ENCODE data around the gene ZSWIM9. TPM values are rescaled to one million over a fixed set of nuclear protein-coding genes. Genes with fewer than 3 reads are reported as not detected.

ZSWIM9 gene
- total RNA-seq, 1 donor from 2014 or later = 0.36 TPM

- Histone ChIP-seq H3K27ac (no peak overlapping the region), H3K4me3 (no peak overlapping the region), H3K4me1 (peaks cover 13% of the 10 kb centered on the region), H3K9me3 (ENCODE audit: low read depth) (no peaks in the 10 kb centered on the region), H3K36me3 (no peaks in the 10 kb centered on the region), H4K20me1 (ENCODE audit: low read depth) (peaks cover 7% of the 10 kb centered on the region), H3K27me3 (no peaks in the 10 kb centered on the region), H3K9ac (no peak overlapping the region), H2AFZ (replicated peaks) (no peak overlapping the region), H3K4me2 (no peak overlapping the region), H3K79me2 (ENCODE audit: low read depth) (no peaks in the 10 kb centered on the region), H3F3A (ENCODE audit: low read depth) (peaks cover 16% of the 10 kb centered on the region)
- Mint-ChIP-seq H3K36me3 (peaks cover 48% of the 10 kb centered on the region), H3K27ac (no peak overlapping the region), H3K4me3 (peak overlapping the region; percentile 4), H3K4me1 (peaks cover 13% of the 10 kb centered on the region), H3K9me3 (no peaks in the 10 kb centered on the region), H3K27me3 (ENCODE audit: insufficient read depth, low read depth) (peaks cover 2% of the 10 kb centered on the region)
- no peak for DNase-seq (ENCODE audit: low spot score)
- TF ChIP-seq EZH2phosphoT487 (IDR thresholded peaks at IDR 0.05) (no peak), EZH2 (IDR thresholded peaks at IDR 0.05) (no peak), CTCF (IDR thresholded peaks at IDR 0.05) (no peak)
Measured at GRCh38 chr19:48122421-48122820, 48.1 kb upstream of the ZSWIM9 start.

GRCh38 chr19:48123907-48124651, 46.4 kb upstream of the ZSWIM9 start:
- peak overlapping the region; percentile 63 for H3K4me2 ChIP-seq
- H3K4me1 Mint-ChIP-seq = peaks cover 13% of the 10 kb centered on the region
- no peaks in the 10 kb centered on the region for H3K36me3 ChIP-seq
- peak overlapping the region; percentile 13 for H3K9ac ChIP-seq
- peak overlapping the region; percentile 63 for H3K4me3 Mint-ChIP-seq
- H3K27me3 Mint-ChIP-seq (ENCODE audit: insufficient read depth, low read depth) = no peaks in the 10 kb centered on the region
- H3K4me3 ChIP-seq = no peak overlapping the region
- peak overlapping the region; percentile 89 for H3K27ac Mint-ChIP-seq
- no peaks in the 10 kb centered on the region for H3K9me3 ChIP-seq (ENCODE audit: low read depth)
- H3K27ac ChIP-seq = peak overlapping the region; percentile 70
- peaks cover 16% of the 10 kb centered on the region for H3F3A ChIP-seq (ENCODE audit: low read depth)
- H3K9me3 Mint-ChIP-seq = no peaks in the 10 kb centered on the region
- peaks cover 7% of the 10 kb centered on the region for H4K20me1 ChIP-seq (ENCODE audit: low read depth)
- peaks cover 55% of the 10 kb centered on the region for H3K36me3 Mint-ChIP-seq
- peak; percentile 78 for DNase-seq (ENCODE audit: low spot score)
- H3K4me1 ChIP-seq = peaks cover 13% of the 10 kb centered on the region
- no peak overlapping the region for H2AFZ ChIP-seq (replicated peaks)
- no peaks in the 10 kb centered on the region for H3K79me2 ChIP-seq (ENCODE audit: low read depth)
- TF ChIP-seq EZH2 (IDR thresholded peaks at IDR 0.05) (no peak), CTCF (IDR thresholded peaks at IDR 0.05) (peak; percentile 46), EZH2phosphoT487 (IDR thresholded peaks at IDR 0.05) (no peak)
- H3K27me3 ChIP-seq = no peaks in the 10 kb centered on the region

DNA sequence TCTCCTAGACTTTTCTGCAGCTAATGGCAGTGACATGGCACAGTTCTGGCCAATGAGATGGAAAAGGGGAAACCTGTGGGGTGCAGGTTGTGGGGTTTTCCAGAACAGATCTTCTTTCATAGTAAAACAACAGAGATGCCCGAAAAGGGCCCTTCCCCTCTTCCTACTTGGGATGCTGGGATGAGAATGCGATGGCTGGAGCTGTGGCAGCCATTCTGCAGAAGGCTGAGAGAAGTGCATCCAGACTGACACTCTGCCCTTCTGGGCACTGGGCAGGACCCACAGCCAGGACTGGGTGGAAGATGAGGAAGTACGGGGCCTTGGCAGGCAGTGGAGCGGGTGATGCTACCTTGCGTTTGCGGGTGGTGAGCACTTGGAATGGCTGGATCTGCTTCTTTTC, 42.9 kb upstream of the ZSWIM9 start:
- no peak overlapping the region for H3K9ac ChIP-seq
- peaks cover 7% of the 10 kb centered on the region for H4K20me1 ChIP-seq (ENCODE audit: low read depth)
- H3K4me3 Mint-ChIP-seq = no peak overlapping the region
- no peak for TF ChIP-seq EZH2 (IDR thresholded peaks at IDR 0.05)
- TF ChIP-seq CTCF (IDR thresholded peaks at IDR 0.05) = no peak
- no peak for TF ChIP-seq EZH2phosphoT487 (IDR thresholded peaks at IDR 0.05)
- H3K36me3 ChIP-seq = no peaks in the 10 kb centered on the region
- H3K27me3 Mint-ChIP-seq (ENCODE audit: insufficient read depth, low read depth) = no peaks in the 10 kb centered on the region
- H3K4me1 ChIP-seq = peaks cover 13% of the 10 kb centered on the region
- peaks cover 16% of the 10 kb centered on the region for H3F3A ChIP-seq (ENCODE audit: low read depth)
- H3K36me3 Mint-ChIP-seq = peaks cover 48% of the 10 kb centered on the region
- H3K27ac Mint-ChIP-seq = no peak overlapping the region
- H3K4me2 ChIP-seq = no peak overlapping the region
- peaks cover 13% of the 10 kb centered on the region for H3K4me1 Mint-ChIP-seq
- H3K9me3 ChIP-seq (ENCODE audit: low read depth) = no peaks in the 10 kb centered on the region
- H3K27ac ChIP-seq = no peak overlapping the region
- H3K9me3 Mint-ChIP-seq = no peaks in the 10 kb centered on the region
- no peak overlapping the region for H2AFZ ChIP-seq (replicated peaks)
- H3K79me2 ChIP-seq (ENCODE audit: low read depth) = no peaks in the 10 kb centered on the region
- H3K4me3 ChIP-seq = no peak overlapping the region
- no peaks in the 10 kb centered on the region for H3K27me3 ChIP-seq
- no peak for DNase-seq (ENCODE audit: low spot score)
